Colon (tissue), 2 donors: ENCODE results near the gene ZNF500.

Experiments
- FAIRE-seq: peaks from 2 replicates; lab custom pipeline; 2012; peaks lifted over from hg19 to GRCh38; lab: Jason Lieb, UNC
- donor health status: control.
- donor health status: control.

The ZNF500 gene

GRCh38 chr16:4766875-4767628 lies at the start of gene ZNF500:
ZNF500 (minus strand) TSS chr16:4767162; CDS start chr16:4765978, 1,184 bp downstream.
- FAIRE-seq: no peak

GRCh38 chr16:4814542-4815173 lies 47.7 kb upstream of the ZNF500 start:
- no peak for FAIRE-seq

GRCh38 chr16:4814046-4814445 lies 47.1 kb upstream of the ZNF500 start:
- no peak for FAIRE-seq

GRCh38 chr16:4813251-4814003 lies 46.5 kb upstream of the ZNF500 start:
- no peak for FAIRE-seq

- no peak for FAIRE-seq
Observed at GRCh38 chr16:4811773-4812172, 44.8 kb upstream of the ZNF500 start.

GRCh38 chr16:4811242-4811641 lies 44.3 kb upstream of the ZNF500 start:
- FAIRE-seq: no peak

GRCh38 chr16:4806280-4806679 lies 39.3 kb upstream of the ZNF500 start:
- no peak for FAIRE-seq

GRCh38 chr16:4805231-4805630 lies 38.3 kb upstream of the ZNF500 start:
- FAIRE-seq: no peak

GRCh38 chr16:4803898-4804762 lies 37.2 kb upstream of the ZNF500 start:
- FAIRE-seq: no peak

GRCh38 chr16:4803401-4803844 lies 36.5 kb upstream of the ZNF500 start:
- FAIRE-seq: no peak

GRCh38 chr16:4802659-4803287 lies 35.8 kb upstream of the ZNF500 start:
- FAIRE-seq: no peak

GRCh38 chr16:4801962-4802658 lies 35.1 kb upstream of the ZNF500 start, which contains the start of gene ROGDI:
ROGDI (minus strand) TSS chr16:4802633; CDS start chr16:4802571, 62 bp downstream.
- FAIRE-seq: no peak

- no peak for FAIRE-seq
Observed at GRCh38 chr16:4801051-4801961, 34.3 kb upstream of the ZNF500 start.

GRCh38 chr16:4800290-4801041 lies 33.5 kb upstream of the ZNF500 start:
- FAIRE-seq: no peak

GRCh38 chr16:4799171-4799855 lies 32.4 kb upstream of the ZNF500 start:
- no peak for FAIRE-seq

GRCh38 chr16:4798456-4798855 lies 31.5 kb upstream of the ZNF500 start:
- no peak for FAIRE-seq

- FAIRE-seq: no peak
Observed at GRCh38 chr16:4797805-4798252, 30.9 kb upstream of the ZNF500 start.
